Skeletal muscle tissue (tissue), 4 donors: ENCODE measurements around the gene ARHGAP40. TPM values are rescaled to one million over a fixed set of nuclear protein-coding genes. Genes with fewer than 3 reads are reported as not detected.

Source experiments
- H3K27ac ChIP-seq: one replicate; pipeline ENCODE4 v1.7.0; 2013; ENCODE audit warnings: mild to moderate bottlenecking, low read depth, low read length, inconsistent platforms
- H3K27me3 ChIP-seq, 3 donors: one replicate each; pipeline ENCODE4 v1.7.0; 2013; ENCODE audit warnings: low read length in 3 of 3; ENCODE audit not compliant: control insufficient read depth in 3 of 3, insufficient read depth in 3 of 3
- H3K36me3 ChIP-seq, 3 donors: one replicate each; pipeline ENCODE4 v1.7.0; 2013; ENCODE audit warnings: low read length in 3 of 3; ENCODE audit not compliant: control insufficient read depth in 3 of 3, insufficient read depth in 3 of 3
- H3K4me1 ChIP-seq, 3 donors: one replicate each; pipeline ENCODE4 v1.7.0; 2013; ENCODE audit warnings: low read length in 3 of 3, mild to moderate bottlenecking in 3 of 3; ENCODE audit not compliant: control insufficient read depth in 3 of 3, insufficient read depth in 3 of 3
- H3K4me3 ChIP-seq, 3 donors: one replicate each; pipeline ENCODE4 v1.7.0; 2013; ENCODE audit warnings: low read length in 3 of 3
- H3K9ac ChIP-seq, 3 donors: one replicate each; pipeline ENCODE4 v1.7.0; 2013; ENCODE audit warnings: low read length in 3 of 3, mild to moderate bottlenecking in 3 of 3, moderate library complexity in 2 of 3, low read depth in 1 of 3
- H3K9me3 ChIP-seq, 3 donors: one replicate each; pipeline ENCODE4 v1.7.0; 2013; ENCODE audit warnings: low read length in 3 of 3; ENCODE audit not compliant: control insufficient read depth in 3 of 3
- total RNA-seq: library from RNA; depleted of rRNA; stranded (reverse); fragments of >200 nt; gene quantifications from one replicate; pipeline ENCODE4 v1.2.3, GENCODE V29; 2014
- donor health status: Osteomylitis.

The ARHGAP40 gene
- total RNA-seq, 1 donor from 2014 or later = not detected

- Histone ChIP-seq H3K4me1 (no peaks in the 10 kb centered on the region), H3K9me3 (no peaks in the 10 kb centered on the region), H3K27ac (no peak overlapping the region), H3K9ac (no peak overlapping the region), H3K4me3 (no peak overlapping the region), H3K36me3 (peaks cover 8 to 59% (median 38%) of the 10 kb centered on the region in 3 donors), H3K27me3 (no peaks in the 10 kb centered on the region)
Observed at GRCh38 chr20:38569747-38570525, 31.7 kb upstream of the ARHGAP40 start.

GRCh38 chr20:38573413-38573812 lies 28.2 kb upstream of the ARHGAP40 start:
- Histone ChIP-seq H3K36me3 (peaks cover 10 to 66% (median 41%) of the 10 kb centered on the region in 3 donors), H3K9me3 (no peaks in the 10 kb centered on the region)

GRCh38 chr20:38579219-38579910 lies 22.2 kb upstream of the ARHGAP40 start:
- no peaks in the 10 kb centered on the region for H3K9me3 ChIP-seq
- peaks cover 5 to 28% (median 10%) of the 10 kb centered on the region in 3 donors for H3K36me3 ChIP-seq
- no peak overlapping the region for H3K27ac ChIP-seq
- H3K4me1 ChIP-seq = peaks cover 5 to 12% (median 9%) of the 10 kb centered on the region in 3 donors
- no peak overlapping the region for H3K9ac ChIP-seq
- no peaks in the 10 kb centered on the region for H3K27me3 ChIP-seq
- H3K4me3 ChIP-seq = no peak overlapping the region

More at GRCh38 chr20:38573413-38573812, 28.2 kb upstream of the ARHGAP40 start:
- Histone ChIP-seq H3K4me3 (no peak overlapping the region), H3K27ac (no peak overlapping the region), H3K4me1 (no peaks in the 10 kb centered on the region), H3K27me3 (no peaks in the 10 kb centered on the region), H3K9ac (no peak overlapping the region)

- H3K27ac ChIP-seq = no peak overlapping the region
Observed at GRCh38 chr20:38579921-38580320, 21.7 kb upstream of the ARHGAP40 start.

GRCh38 chr20:38581013-38581412 lies 20.6 kb upstream of the ARHGAP40 start, which contains the start of gene ADIG:
ADIG (plus strand) TSS chr20:38581197; CDS start chr20:38581251, 54 bp downstream.
- no peak within 1 kb of the TSS for H3K27ac ChIP-seq
- peak within 1 kb of the TSS in 1 of 3 donors; percentile 35 for H3K9ac ChIP-seq
- peaks cover 0 to 12% (median 5%) of the 10 kb centered on the region in 3 donors for H3K36me3 ChIP-seq
- H3K27me3 ChIP-seq = peaks cover 0 to 5% (median 0%) of the 10 kb centered on the region in 3 donors
- H3K4me1 ChIP-seq = peaks cover 5 to 12% (median 9%) of the 10 kb centered on the region in 3 donors
- H3K4me3 ChIP-seq = peak within 1 kb of the TSS in 1 of 3 donors; percentile 16
- H3K9me3 ChIP-seq = no peaks in the 10 kb centered on the region

More at GRCh38 chr20:38579921-38580320, 21.7 kb upstream of the ARHGAP40 start:
- no peaks in the 10 kb centered on the region for H3K27me3 ChIP-seq
- H3K9ac ChIP-seq = no peak overlapping the region
- H3K36me3 ChIP-seq = peaks cover 4 to 22% (median 5%) of the 10 kb centered on the region in 3 donors
- no peak overlapping the region for H3K4me3 ChIP-seq
- H3K4me1 ChIP-seq = peaks cover 5 to 12% (median 9%) of the 10 kb centered on the region in 3 donors
- no peaks in the 10 kb centered on the region for H3K9me3 ChIP-seq

GRCh38 chr20:38581830-38582358 lies 19.7 kb upstream of the ARHGAP40 start:
- Histone ChIP-seq H3K9me3 (no peaks in the 10 kb centered on the region), H3K27me3 (peaks cover 0 to 5% (median 0%) of the 10 kb centered on the region in 3 donors), H3K36me3 (peaks cover 0 to 5% (median 2%) of the 10 kb centered on the region in 3 donors), H3K9ac (no peak overlapping the region), H3K4me3 (no peak overlapping the region), H3K27ac (no peak overlapping the region), H3K4me1 (peaks cover 5 to 12% (median 9%) of the 10 kb centered on the region in 3 donors)

- no peak overlapping the region for H3K27ac ChIP-seq
- H3K4me3 ChIP-seq = no peak overlapping the region
- no peaks in the 10 kb centered on the region for H3K36me3 ChIP-seq
- peaks cover 5 to 12% (median 9%) of the 10 kb centered on the region in 3 donors for H3K4me1 ChIP-seq
- peaks cover 0 to 5% (median 0%) of the 10 kb centered on the region in 3 donors for H3K27me3 ChIP-seq
- no peaks in the 10 kb centered on the region for H3K9me3 ChIP-seq
- no peak overlapping the region for H3K9ac ChIP-seq
Observed at GRCh38 chr20:38583306-38583705, 18.3 kb upstream of the ARHGAP40 start.

- H3K9me3 ChIP-seq = no peaks in the 10 kb centered on the region
- H3K27me3 ChIP-seq = peaks cover 0 to 5% (median 0%) of the 10 kb centered on the region in 3 donors
- H3K36me3 ChIP-seq = no peaks in the 10 kb centered on the region
- no peak overlapping the region for H3K9ac ChIP-seq
- no peak overlapping the region for H3K4me3 ChIP-seq
- H3K27ac ChIP-seq = no peak overlapping the region
- H3K4me1 ChIP-seq = peaks cover 5 to 12% (median 9%) of the 10 kb centered on the region in 3 donors
Observed at GRCh38 chr20:38584099-38584763, 17.4 kb upstream of the ARHGAP40 start.

GRCh38 chr20:38585404-38586180 lies 16.0 kb upstream of the ARHGAP40 start:
- peaks cover 4 to 9% (median 8%) of the 10 kb centered on the region in 3 donors for H3K4me1 ChIP-seq
- H3K4me3 ChIP-seq = no peak overlapping the region
- H3K36me3 ChIP-seq = no peaks in the 10 kb centered on the region
- no peak overlapping the region for H3K9ac ChIP-seq
- H3K9me3 ChIP-seq = no peaks in the 10 kb centered on the region
- H3K27me3 ChIP-seq = peaks cover 1 to 7% (median 4%) of the 10 kb centered on the region in 3 donors
- H3K27ac ChIP-seq = no peak overlapping the region
